IMR-90 (cell line): Measurements from ENCODE around the gene GSTM1.

Experiments
- POLR2A ChIP-seq: IDR thresholded peaks from 2 replicates; pipeline ENCODE4 v1.6.1; 2012; ENCODE audit warnings: mild to moderate bottlenecking, low read depth, low read length
- RFX5 ChIP-seq: IDR thresholded peaks from 2 replicates; pipeline ENCODE4 v1.8.0; 2012; ENCODE audit warnings: low read depth, mild to moderate bottlenecking, low read length, moderate library complexity
- TF ChIP-seq, protein P1 (sequence below): conservative IDR thresholded peaks from 2 replicates; pipeline ENCODE4 v1.5.1; 2012; ENCODE audit warnings: mild to moderate bottlenecking, low read depth, low read length, improper control_type of control experiment

- TF ChIP-seq POLR2A (no peak), RFX5 (no peak)
- TF ChIP-seq, protein P1, sequence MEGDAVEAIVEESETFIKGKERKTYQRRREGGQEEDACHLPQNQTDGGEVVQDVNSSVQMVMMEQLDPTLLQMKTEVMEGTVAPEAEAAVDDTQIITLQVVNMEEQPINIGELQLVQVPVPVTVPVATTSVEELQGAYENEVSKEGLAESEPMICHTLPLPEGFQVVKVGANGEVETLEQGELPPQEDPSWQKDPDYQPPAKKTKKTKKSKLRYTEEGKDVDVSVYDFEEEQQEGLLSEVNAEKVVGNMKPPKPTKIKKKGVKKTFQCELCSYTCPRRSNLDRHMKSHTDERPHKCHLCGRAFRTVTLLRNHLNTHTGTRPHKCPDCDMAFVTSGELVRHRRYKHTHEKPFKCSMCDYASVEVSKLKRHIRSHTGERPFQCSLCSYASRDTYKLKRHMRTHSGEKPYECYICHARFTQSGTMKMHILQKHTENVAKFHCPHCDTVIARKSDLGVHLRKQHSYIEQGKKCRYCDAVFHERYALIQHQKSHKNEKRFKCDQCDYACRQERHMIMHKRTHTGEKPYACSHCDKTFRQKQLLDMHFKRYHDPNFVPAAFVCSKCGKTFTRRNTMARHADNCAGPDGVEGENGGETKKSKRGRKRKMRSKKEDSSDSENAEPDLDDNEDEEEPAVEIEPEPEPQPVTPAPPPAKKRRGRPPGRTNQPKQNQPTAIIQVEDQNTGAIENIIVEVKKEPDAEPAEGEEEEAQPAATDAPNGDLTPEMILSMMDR = no peak
These were observed 33.1 kb upstream of the GSTM1 start for GRCh38 chr1:109654519-109654918.
